HG03460 (cell line): ENCODE measurements around the gene GPR149.
"Not testable (repeated sequence)": the region's sequence is repeated elsewhere in the genome, so short reads cannot be mapped to it uniquely, and the experiment has no call there.

Source experiments
- ATAC-seq: cut with Tn5 transposase; IDR thresholded peaks from one replicate; pipeline ENCODE4 v1.9.1; 2021; ENCODE audit not compliant: unreplicated experiment

The GPR149 gene

GRCh38 chr3:154430014-154430413, at the start of gene GPR149:
TSS of gene GPR149 (minus strand) at chr3:154430190. CDS start at chr3:154429615, 575 bp downstream.
- ATAC-seq: no peak

- no peak for ATAC-seq
Observed at GRCh38 chr3:154473769-154474168, 43.8 kb upstream of the GPR149 start.

GRCh38 chr3:154469585-154469984, 39.6 kb upstream of the GPR149 start:
- ATAC-seq: no peak

GRCh38 chr3:154464440-154465190, 34.6 kb upstream of the GPR149 start:
- ATAC-seq: no peak

GRCh38 chr3:154458560-154458959, 28.6 kb upstream of the GPR149 start:
- ATAC-seq: no peak

GRCh38 chr3:154439081-154439480, 9.1 kb upstream of the GPR149 start:
- ATAC-seq: not testable (repeated sequence)

GRCh38 chr3:154431043-154431442, 1.1 kb upstream of the GPR149 start:
- ATAC-seq: no peak

GRCh38 chr3:154428286-154429206, 1.4 kb downstream of the GPR149 start:
- no peak for ATAC-seq

- ATAC-seq: no peak
Observed at GRCh38 chr3:154427685-154428285, 2.2 kb downstream of the GPR149 start.

GRCh38 chr3:154422694-154423093, 7.3 kb downstream of the GPR149 start:
- ATAC-seq: no peak

- no peak for ATAC-seq
Observed at GRCh38 chr3:154421083-154421482, 8.9 kb downstream of the GPR149 start.

GRCh38 chr3:154398084-154398967, 31.7 kb downstream of the GPR149 start:
- ATAC-seq: peak; percentile 96

- ATAC-seq: no peak
Observed at GRCh38 chr3:154389861-154390260, 40.1 kb downstream of the GPR149 start.

GRCh38 chr3:154384479-154384878, 45.5 kb downstream of the GPR149 start:
- ATAC-seq: no peak

- no peak for ATAC-seq
Observed at GRCh38 chr3:154378311-154378710, 51.7 kb downstream of the GPR149 start.

- ATAC-seq: no peak
Observed at GRCh38 chr3:154367221-154367620, 62.8 kb downstream of the GPR149 start.

GRCh38 chr3:154364849-154365248, 65.1 kb downstream of the GPR149 start:
- ATAC-seq: no peak

- no peak for ATAC-seq
Observed at GRCh38 chr3:154361099-154361498, 68.9 kb downstream of the GPR149 start.

GRCh38 chr3:154356009-154356408, 74.0 kb downstream of the GPR149 start:
- ATAC-seq: no peak

- ATAC-seq: no peak
Observed at GRCh38 chr3:154349223-154349622, 80.8 kb downstream of the GPR149 start.
